ENCODE data around the gene ARID3C.
"Not testable (repeated sequence)": the region's sequence is repeated elsewhere in the genome, so short reads cannot be mapped to it uniquely, and the experiment has no call there.

The ARID3C gene

GRCh38 chr9:34651876-34652601 lies 23.2 kb upstream of the ARID3C start, which contains the start of gene IL11RA:
TSS of gene IL11RA (plus strand) at chr9:34652185. CDS start at chr9:34655218, 3,033 bp downstream.
- peak; percentile 90 for DNase-seq

- no peak for DNase-seq
Observed at GRCh38 chr9:34651321-34651720, 22.5 kb upstream of the ARID3C start.

- DNase-seq = no peak
Observed at GRCh38 chr9:34650816-34651215, 21.9 kb upstream of the ARID3C start.

GRCh38 chr9:34648673-34649072 lies 19.8 kb upstream of the ARID3C start:
- DNase-seq = no peak

GRCh38 chr9:34647651-34648050 lies 18.8 kb upstream of the ARID3C start:
- peak; percentile 77 for DNase-seq

- DNase-seq = no peak
Observed at GRCh38 chr9:34647084-34647403, 18.2 kb upstream of the ARID3C start.

GRCh38 chr9:34646211-34647083 lies 17.6 kb upstream of the ARID3C start, which contains the start of gene GALT:
TSS of gene GALT (plus strand) at chr9:34646675. CDS start at chr9:34646705, 30 bp downstream.
- peak; percentile 96 for DNase-seq

GRCh38 chr9:34644766-34645314 lies 16.0 kb upstream of the ARID3C start:
- no peak for DNase-seq

GRCh38 chr9:34642679-34643078 lies 13.8 kb upstream of the ARID3C start:
- no peak for DNase-seq

GRCh38 chr9:34639322-34639721 lies 10.5 kb upstream of the ARID3C start:
- DNase-seq = not testable (repeated sequence)

- no peak for DNase-seq
Observed at GRCh38 chr9:34638138-34638445, 9.2 kb upstream of the ARID3C start.

GRCh38 chr9:34637356-34638137 lies 8.7 kb upstream of the ARID3C start, which contains the start of gene SIGMAR1:
TSS of gene SIGMAR1 (minus strand) at chr9:34637787. CDS start at chr9:34637697, 90 bp downstream.
- DNase-seq = peak; percentile 96

- DNase-seq = peak; percentile 64
Observed at GRCh38 chr9:34636791-34637355, 8.0 kb upstream of the ARID3C start.

GRCh38 chr9:34635556-34635955 lies 6.7 kb upstream of the ARID3C start:
- no peak for DNase-seq

- DNase-seq = no peak
Observed at GRCh38 chr9:34634551-34635248, 5.8 kb upstream of the ARID3C start.

GRCh38 chr9:34633851-34634550 lies 5.1 kb upstream of the ARID3C start:
- DNase-seq = peak; percentile 90

- DNase-seq = no peak
Observed at GRCh38 chr9:34633166-34633565, 4.3 kb upstream of the ARID3C start.

GRCh38 chr9:34630402-34631154 lies 1.7 kb upstream of the ARID3C start:
- no peak for DNase-seq

GRCh38 chr9:34629491-34629808 lies 584 bp upstream of the ARID3C start:
- no peak for DNase-seq
